Trophoblast cell (in vitro differentiated cells and primary cell): Measurements from ENCODE around the gene NELFA.

Experiments used
- DNase-seq, 2 donors: peaks; one replicate each; pipeline ENCODE4 v3.0.0-alpha.2; 2016
- H2AFZ ChIP-seq: 2 replicates; pipeline ENCODE4 v1.6.1; 2013; ENCODE audit warnings: low read length, moderate library complexity, mild to moderate bottlenecking; ENCODE audit not compliant: insufficient read depth, poor library complexity
- H2AK5ac ChIP-seq: 2 replicates; pipeline ENCODE4 v1.6.1; 2013; ENCODE audit warnings: mild to moderate bottlenecking, low read length
- H2BK120ac ChIP-seq: 2 replicates; pipeline ENCODE4 v1.6.1; 2013; ENCODE audit warnings: low read length, mild to moderate bottlenecking, moderate library complexity; ENCODE audit not compliant: insufficient read depth, poor library complexity
- H2BK12ac ChIP-seq: 2 replicates; pipeline ENCODE4 v1.6.1; 2013; ENCODE audit warnings: mild to moderate bottlenecking, low read length, moderate library complexity
- H2BK5ac ChIP-seq: 2 replicates; pipeline ENCODE4 v1.6.1; 2013; ENCODE audit warnings: low read length, low read depth, moderate library complexity, mild to moderate bottlenecking; ENCODE audit not compliant: poor library complexity
- H3K14ac ChIP-seq: 2 replicates; pipeline ENCODE4 v1.6.1; 2013; ENCODE audit warnings: mild to moderate bottlenecking, low read length
- H3K18ac ChIP-seq: 2 replicates; pipeline ENCODE4 v1.6.1; 2013; ENCODE audit warnings: mild to moderate bottlenecking, low read length
- H3K23ac ChIP-seq: 2 replicates; pipeline ENCODE4 v1.6.1; 2013; ENCODE audit warnings: low read length
- H3K27ac ChIP-seq: 2 replicates; pipeline ENCODE4 v1.5.1; 2013; ENCODE audit warnings: low read depth, mild to moderate bottlenecking, inconsistent platforms, low read length, moderate library complexity
- H3K27me3 ChIP-seq: 2 replicates; pipeline ENCODE4 v1.6.1; 2013; ENCODE audit warnings: inconsistent platforms, mild to moderate bottlenecking, low read length, moderate library complexity; ENCODE audit not compliant: insufficient read depth
- H3K36me3 ChIP-seq, 2 experiments: 1 replicate in 1 of 2; 2 replicates in 1 of 2; pipeline ENCODE4 v1.6.1; 2013; ENCODE audit warnings: low read length in 2 of 2, mild to moderate bottlenecking in 2 of 2, moderate library complexity in 1 of 2; ENCODE audit not compliant: insufficient read depth in 2 of 2, control insufficient read depth in 1 of 2
- H3K4ac ChIP-seq: 2 replicates; pipeline ENCODE4 v1.6.1; 2013; ENCODE audit warnings: low read depth, mild to moderate bottlenecking, low read length, moderate library complexity
- H3K4me1 ChIP-seq, 2 experiments: 1 replicate in 1 of 2; 2 replicates in 1 of 2; pipeline ENCODE4 v1.6.1; 2013; ENCODE audit warnings: low read length in 2 of 2, mild to moderate bottlenecking in 2 of 2, moderate library complexity in 1 of 2; ENCODE audit not compliant: insufficient read depth in 2 of 2, control insufficient read depth in 1 of 2
- H3K4me2 ChIP-seq: 2 replicates; pipeline ENCODE4 v1.6.1; 2013; ENCODE audit warnings: inconsistent platforms, mild to moderate bottlenecking, low read length, moderate library complexity
- H3K4me3 ChIP-seq: 2 replicates; pipeline ENCODE4 v1.5.1; 2013; ENCODE audit warnings: mild to moderate bottlenecking, low read depth, low read length, inconsistent platforms
- H3K79me1 ChIP-seq: one replicate; pipeline ENCODE4 v1.6.1; 2013; ENCODE audit warnings: low read length
- H3K79me2 ChIP-seq: 2 replicates; pipeline ENCODE4 v1.6.1; 2013; ENCODE audit warnings: low read length, mild to moderate bottlenecking; ENCODE audit not compliant: control insufficient read depth, insufficient read depth, poor library complexity
- H3K9ac ChIP-seq: 2 replicates; pipeline ENCODE4 v1.6.1; 2013; ENCODE audit warnings: mild to moderate bottlenecking, low read length
- H3K9me3 ChIP-seq: 2 replicates; pipeline ENCODE4 v1.6.1; 2013; ENCODE audit warnings: low read depth, mild to moderate bottlenecking, control low read depth, inconsistent platforms, low read length; ENCODE audit not compliant: insufficient read depth
- H4K12ac ChIP-seq: 2 replicates; pipeline ENCODE4 v1.6.1; 2013; ENCODE audit warnings: low read depth, mild to moderate bottlenecking, low read length, moderate library complexity
- H4K8ac ChIP-seq: 2 replicates; pipeline ENCODE4 v1.6.1; 2013; ENCODE audit warnings: low read depth, mild to moderate bottlenecking, low read length, moderate library complexity
- H4K91ac ChIP-seq: one replicate; pipeline ENCODE4 v1.6.1; 2013; ENCODE audit warnings: low read depth, mild to moderate bottlenecking, low read length, moderate library complexity
- WGBS: extraction: QIAGEN DNeasy Blood & Tissue Kit; methylation state at CpG from one replicate; pipeline ENCODE4 v1.1.7; 2013; ENCODE audit warnings: missing lambda C conversion rate; ENCODE audit not compliant: insufficient read length, insufficient coverage; ENCODE audit errors: extremely low coverage; 5-methylcytosine and 5-hydroxymethylcytosine counted together

The NELFA gene

DNA sequence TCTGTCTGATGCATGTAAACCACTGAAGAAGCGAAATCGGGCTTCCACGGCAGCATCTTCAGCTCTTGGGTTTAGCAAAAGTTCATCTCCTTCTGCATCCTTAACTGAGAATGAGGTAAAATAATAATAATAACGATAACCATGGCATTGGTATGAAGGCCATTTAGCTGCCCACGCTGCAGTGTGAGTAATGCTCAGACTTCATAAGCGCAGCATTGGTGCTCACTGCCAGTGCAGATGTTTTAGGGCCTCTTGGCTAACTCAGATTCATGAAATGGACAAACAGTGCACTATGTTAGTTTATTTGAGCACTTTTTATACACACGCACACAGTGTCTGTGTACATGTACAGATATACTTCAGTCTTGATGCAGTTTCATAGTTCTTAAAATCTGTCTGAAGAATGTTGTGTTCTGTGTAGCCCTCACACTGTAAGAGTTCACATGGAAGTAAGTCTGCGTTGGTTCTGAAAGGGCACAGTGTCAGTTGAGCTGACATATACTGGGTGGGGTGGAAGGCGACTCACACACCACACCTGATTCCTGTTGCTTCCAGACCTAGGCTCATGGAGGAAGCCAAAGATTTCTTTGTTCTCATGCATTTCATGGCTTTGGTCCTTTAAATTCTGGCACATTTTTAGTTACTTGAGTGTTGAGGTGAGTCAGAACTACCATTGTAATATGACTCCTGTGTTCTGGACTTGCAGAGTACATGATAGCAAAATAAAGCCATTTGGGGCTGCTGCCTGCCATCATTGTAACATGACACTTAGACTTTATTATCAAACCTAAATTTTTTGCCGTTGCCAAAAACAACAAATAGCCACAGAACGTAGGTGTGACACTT is 68.9 kb downstream of the NELFA start:
- H3K79me1 ChIP-seq = no peaks in the 10 kb centered on the region
- H3K79me2 ChIP-seq = no peaks in the 10 kb centered on the region
- no peak overlapping the region for H2AFZ ChIP-seq
- H3K23ac ChIP-seq = no peak overlapping the region
- H2BK5ac ChIP-seq = no peak overlapping the region
- H3K27me3 ChIP-seq = no peaks in the 10 kb centered on the region
- H3K14ac ChIP-seq = no peak overlapping the region
- no peak overlapping the region for H2BK120ac ChIP-seq
- no peak overlapping the region for H2AK5ac ChIP-seq
- no peak overlapping the region for H4K12ac ChIP-seq
- no peak overlapping the region for H3K18ac ChIP-seq
- peaks cover 2% of the 10 kb centered on the region in 2 experiments for H3K4me1 ChIP-seq
- WGBS = no CpG with 5 or more reads among the region's 11 CpGs
- H4K91ac ChIP-seq = no peak overlapping the region
- H4K8ac ChIP-seq = no peak overlapping the region
- DNase-seq = no peak
- H3K4me2 ChIP-seq = no peak overlapping the region
- no peak overlapping the region for H3K4ac ChIP-seq
- H3K9me3 ChIP-seq = no peaks in the 10 kb centered on the region
- peaks cover 14 to 25% of the 10 kb centered on the region in 2 experiments for H3K36me3 ChIP-seq
- H3K27ac ChIP-seq = no peak overlapping the region
- H2BK12ac ChIP-seq = no peak overlapping the region
- no peak overlapping the region for H3K9ac ChIP-seq
- H3K4me3 ChIP-seq = no peak overlapping the region

DNA sequence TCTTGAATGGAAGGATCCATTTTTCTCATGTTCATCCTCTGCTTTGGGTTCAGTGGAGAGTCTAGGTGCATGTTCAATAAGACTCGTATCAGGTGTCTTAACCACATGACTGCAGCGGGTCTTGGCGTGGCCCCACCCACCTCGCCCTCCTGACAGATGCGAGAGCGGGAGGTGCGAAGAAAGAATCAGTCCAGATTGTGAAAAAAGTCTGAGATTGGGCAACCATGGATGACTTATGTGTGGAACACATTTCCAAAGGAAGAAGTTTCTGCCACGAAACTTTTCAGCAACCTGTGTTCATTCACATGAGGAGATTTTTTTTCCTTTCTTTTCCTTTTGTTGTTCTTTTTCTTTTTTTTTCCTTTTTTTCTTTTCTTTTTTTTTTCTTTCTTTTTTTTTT is 70.7 kb downstream of the NELFA start:
- Histone ChIP-seq H3K27ac (no peak overlapping the region), H4K12ac (no peak overlapping the region), H3K18ac (no peak overlapping the region), H2AK5ac (no peak overlapping the region), H3K14ac (no peak overlapping the region), H3K23ac (no peak overlapping the region), H3K9ac (no peak overlapping the region), H2BK12ac (no peak overlapping the region), H3K27me3 (no peaks in the 10 kb centered on the region), H3K4ac (no peak overlapping the region), H2AFZ (no peak overlapping the region), H2BK5ac (no peak overlapping the region), H3K4me1 (peaks cover 2% of the 10 kb centered on the region in 2 experiments), H3K79me1 (no peaks in the 10 kb centered on the region), H3K9me3 (no peaks in the 10 kb centered on the region), H3K79me2 (no peaks in the 10 kb centered on the region), H4K8ac (no peak overlapping the region), H4K91ac (no peak overlapping the region), H3K36me3 (peaks cover 13 to 26% of the 10 kb centered on the region in 2 experiments), H3K4me3 (no peak overlapping the region), H3K4me2 (no peak overlapping the region), H2BK120ac (no peak overlapping the region)
- no CpG with 5 or more reads among the region's 8 CpGs for WGBS
- DNase-seq = no peak

DNA sequence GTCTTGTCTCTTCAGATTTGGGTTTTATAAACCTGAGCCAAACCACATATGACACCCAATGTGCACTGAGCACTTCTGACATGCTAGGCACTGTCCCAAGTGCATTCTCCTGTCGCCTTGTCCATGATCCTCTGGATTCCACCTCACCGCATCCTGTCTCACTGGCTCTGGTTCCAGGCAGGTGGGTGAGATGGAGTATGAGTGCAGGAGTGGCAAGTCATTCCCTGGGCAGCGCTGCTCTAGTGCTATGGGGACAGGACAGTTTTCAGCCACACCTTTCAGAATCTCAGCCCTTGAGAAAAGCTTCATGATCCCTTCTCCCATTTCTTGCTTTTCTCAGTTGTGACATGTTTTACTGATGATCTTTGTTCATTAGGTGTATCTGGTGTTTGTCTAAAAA is 71.2 kb downstream of the NELFA start:
- Histone ChIP-seq H2BK120ac (no peak overlapping the region), H3K9me3 (no peaks in the 10 kb centered on the region), H4K8ac (no peak overlapping the region), H3K4me3 (no peak overlapping the region), H3K27me3 (no peaks in the 10 kb centered on the region), H3K23ac (no peak overlapping the region), H3K27ac (no peak overlapping the region), H3K4me1 (peaks cover 2% of the 10 kb centered on the region in 2 experiments), H2AK5ac (no peak overlapping the region), H4K91ac (no peak overlapping the region), H2AFZ (no peak overlapping the region), H3K14ac (no peak overlapping the region), H3K4ac (no peak overlapping the region), H3K4me2 (no peak overlapping the region), H2BK12ac (no peak overlapping the region), H2BK5ac (no peak overlapping the region), H3K9ac (no peak overlapping the region), H3K79me2 (no peaks in the 10 kb centered on the region), H4K12ac (no peak overlapping the region), H3K36me3 (peaks cover 15 to 27% of the 10 kb centered on the region in 2 experiments), H3K18ac (no peak overlapping the region), H3K79me1 (no peaks in the 10 kb centered on the region)
- no CpG with 5 or more reads among the region's 3 CpGs for WGBS
- DNase-seq = no peak

DNA sequence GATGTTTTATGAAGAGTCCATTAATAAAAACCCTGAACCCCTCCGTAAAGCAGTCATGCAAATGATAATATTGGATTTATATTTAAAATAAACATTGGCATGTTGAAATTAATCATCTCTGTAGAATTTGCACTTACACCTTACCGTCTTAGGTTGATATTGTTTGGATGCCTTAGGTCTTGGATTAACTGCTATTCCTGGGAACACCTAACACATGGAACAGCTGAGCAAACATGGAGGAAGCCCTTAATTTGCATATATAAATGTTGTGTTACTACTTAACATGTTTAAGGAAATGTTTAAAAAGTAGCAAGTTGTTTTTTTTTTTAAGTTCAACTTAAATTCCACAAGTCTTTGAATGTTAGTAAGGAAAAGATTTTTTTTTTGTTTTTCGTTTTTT is 75.1 kb downstream of the NELFA start:
- no peak overlapping the region for H3K4ac ChIP-seq
- no peaks in the 10 kb centered on the region for H3K27me3 ChIP-seq
- H3K79me1 ChIP-seq = no peaks in the 10 kb centered on the region
- peaks cover 24 to 34% of the 10 kb centered on the region in 2 experiments for H3K36me3 ChIP-seq
- H3K4me1 ChIP-seq = no peaks in the 10 kb centered on the region
- no peaks in the 10 kb centered on the region for H3K79me2 ChIP-seq
- H2BK5ac ChIP-seq = no peak overlapping the region
- no peak overlapping the region for H2AK5ac ChIP-seq
- H3K18ac ChIP-seq = no peak overlapping the region
- H2BK12ac ChIP-seq = no peak overlapping the region
- no peak overlapping the region for H3K9ac ChIP-seq
- no CpG with 5 or more reads among the region's 3 CpGs for WGBS
- H3K4me2 ChIP-seq = no peak overlapping the region
- H3K4me3 ChIP-seq = no peak overlapping the region
- H2BK120ac ChIP-seq = no peak overlapping the region
- H3K9me3 ChIP-seq = no peaks in the 10 kb centered on the region
- H4K8ac ChIP-seq = no peak overlapping the region
- H3K23ac ChIP-seq = no peak overlapping the region
- H4K91ac ChIP-seq = no peak overlapping the region
- DNase-seq = no peak
- no peak overlapping the region for H3K14ac ChIP-seq
- H2AFZ ChIP-seq = no peak overlapping the region
- no peak overlapping the region for H4K12ac ChIP-seq
- no peak overlapping the region for H3K27ac ChIP-seq
